ENCODE data around the gene POLRMT. TPM values are rescaled to one million over a fixed set of nuclear protein-coding genes. Genes with fewer than 3 reads are reported as not detected.
"Not testable (repeated sequence)": the region's sequence is repeated elsewhere in the genome, so short reads cannot be mapped to it uniquely, and the experiment has no call there.

The POLRMT gene
- polyA plus RNA-seq, 10 donors: 27.3 to 38.4 (median 31.1) TPM

GRCh38 chr19:629515-629914 is 3.8 kb downstream of the POLRMT start:
- not testable (repeated sequence) for DNase-seq

- DNase-seq: no peak
Measured at GRCh38 chr19:628168-628567, 5.2 kb downstream of the POLRMT start.

GRCh38 chr19:626566-626965 is 6.8 kb downstream of the POLRMT start:
- DNase-seq: not testable (repeated sequence)

- DNase-seq: no peak
Measured at GRCh38 chr19:625257-625656, 8.1 kb downstream of the POLRMT start.

- no peak for DNase-seq
Measured at GRCh38 chr19:624433-625109, 8.8 kb downstream of the POLRMT start.

- peak in 1 of 3 donors; percentile 49 for DNase-seq
Measured at GRCh38 chr19:623974-624373, 9.4 kb downstream of the POLRMT start.

GRCh38 chr19:623175-623916 is 10.0 kb downstream of the POLRMT start:
- no peak for DNase-seq

- DNase-seq: no peak
Measured at GRCh38 chr19:622666-623065, 10.7 kb downstream of the POLRMT start.

GRCh38 chr19:621819-622218 is 11.5 kb downstream of the POLRMT start:
- DNase-seq: no peak

- DNase-seq: not testable (repeated sequence)
Measured at GRCh38 chr19:621191-621590, 12.1 kb downstream of the POLRMT start.

GRCh38 chr19:620166-620862 is 13.0 kb downstream of the POLRMT start:
- no peak for DNase-seq

- no peak for DNase-seq
Measured at GRCh38 chr19:619286-620002, 13.9 kb downstream of the POLRMT start.

GRCh38 chr19:618674-619285 is 14.6 kb downstream of the POLRMT start:
- no peak for DNase-seq

- DNase-seq: no peak
Measured at GRCh38 chr19:618247-618619, 15.1 kb downstream of the POLRMT start.

GRCh38 chr19:617551-618246 is 15.6 kb downstream of the POLRMT start:
- DNase-seq: no peak

- no peak for DNase-seq
Measured at GRCh38 chr19:616747-617526, 16.4 kb downstream of the POLRMT start.

GRCh38 chr19:616062-616700 is 17.2 kb downstream of the POLRMT start:
- no peak for DNase-seq

GRCh38 chr19:615619-616018 is 17.7 kb downstream of the POLRMT start:
- peak in 1 of 3 donors; percentile 40 for DNase-seq

- no peak for DNase-seq
Measured at GRCh38 chr19:613732-614567, 19.4 kb downstream of the POLRMT start.
